IPS-18a (cell line): Measurements from ENCODE around the gene SEMA6A.

Source experiments
- H3K27ac ChIP-seq: one replicate; pipeline ENCODE4 v1.5.1; 2013; ENCODE audit warnings: low read length
- H3K27me3 ChIP-seq: one replicate; pipeline ENCODE4 v1.6.1; 2013; ENCODE audit warnings: mild to moderate bottlenecking, low read length; ENCODE audit not compliant: control insufficient read depth, insufficient read depth
- H3K36me3 ChIP-seq: one replicate; pipeline ENCODE4 v1.6.1; 2013; ENCODE audit warnings: low read depth, low read length; ENCODE audit not compliant: control insufficient read depth
- H3K4me1 ChIP-seq: one replicate; pipeline ENCODE4 v1.6.1; 2013; ENCODE audit warnings: low read depth, low read length; ENCODE audit not compliant: control insufficient read depth
- H3K4me3 ChIP-seq: one replicate; pipeline ENCODE4 v1.5.1; 2013; ENCODE audit warnings: low read length
- H3K9ac ChIP-seq: one replicate; pipeline ENCODE4 v1.6.1; 2013; ENCODE audit warnings: mild to moderate bottlenecking, low read length, moderate library complexity
- H3K9me3 ChIP-seq: one replicate; pipeline ENCODE4 v1.6.1; 2013; ENCODE audit warnings: low read depth, low read length; ENCODE audit not compliant: control insufficient read depth

Gene SEMA6A

GRCh38 chr5:116544531-116545241 is 29.9 kb downstream of the SEMA6A start:
- Histone ChIP-seq H3K27me3 (no peaks in the 10 kb centered on the region), H3K36me3 (peaks cover 8% of the 10 kb centered on the region), H3K9ac (no peak overlapping the region), H3K9me3 (peaks cover 3% of the 10 kb centered on the region), H3K4me1 (peaks cover 7% of the 10 kb centered on the region), H3K4me3 (no peak overlapping the region), H3K27ac (no peak overlapping the region)

GRCh38 chr5:116543501-116543900 is 31.1 kb downstream of the SEMA6A start:
- Histone ChIP-seq H3K4me1 (peaks cover 7% of the 10 kb centered on the region), H3K36me3 (peaks cover 8% of the 10 kb centered on the region), H3K27ac (no peak overlapping the region)

GRCh38 chr5:116542619-116543018 is 32.0 kb downstream of the SEMA6A start:
- Histone ChIP-seq H3K9me3 (peaks cover 3% of the 10 kb centered on the region), H3K36me3 (peaks cover 8% of the 10 kb centered on the region), H3K9ac (no peak overlapping the region), H3K4me3 (no peak overlapping the region), H3K27me3 (no peaks in the 10 kb centered on the region), H3K4me1 (peaks cover 7% of the 10 kb centered on the region), H3K27ac (no peak overlapping the region)

More at GRCh38 chr5:116543501-116543900, 31.1 kb downstream of the SEMA6A start:
- H3K9ac ChIP-seq = no peak overlapping the region
- no peaks in the 10 kb centered on the region for H3K27me3 ChIP-seq
- H3K4me3 ChIP-seq = no peak overlapping the region
- H3K9me3 ChIP-seq = peaks cover 3% of the 10 kb centered on the region

GRCh38 chr5:116539222-116539621 is 35.4 kb downstream of the SEMA6A start:
- Histone ChIP-seq H3K9ac (no peak overlapping the region), H3K9me3 (no peaks in the 10 kb centered on the region), H3K27ac (no peak overlapping the region), H3K27me3 (no peaks in the 10 kb centered on the region), H3K4me1 (peaks cover 40% of the 10 kb centered on the region), H3K36me3 (peaks cover 8% of the 10 kb centered on the region), H3K4me3 (no peak overlapping the region)

- Histone ChIP-seq H3K4me1 (peaks cover 58% of the 10 kb centered on the region), H3K27me3 (no peaks in the 10 kb centered on the region), H3K9ac (no peak overlapping the region), H3K27ac (no peak overlapping the region), H3K4me3 (no peak overlapping the region), H3K9me3 (no peaks in the 10 kb centered on the region), H3K36me3 (peaks cover 8% of the 10 kb centered on the region)
Measured at GRCh38 chr5:116536316-116537083, 38.1 kb downstream of the SEMA6A start.

- no peak overlapping the region for H3K4me3 ChIP-seq
- H3K36me3 ChIP-seq = no peaks in the 10 kb centered on the region
- H3K9me3 ChIP-seq = no peaks in the 10 kb centered on the region
- H3K27me3 ChIP-seq = no peaks in the 10 kb centered on the region
- H3K9ac ChIP-seq = no peak overlapping the region
- peaks cover 63% of the 10 kb centered on the region for H3K4me1 ChIP-seq
- H3K27ac ChIP-seq = no peak overlapping the region
Measured at GRCh38 chr5:116534964-116535651, 39.5 kb downstream of the SEMA6A start.

- Histone ChIP-seq H3K9ac (no peak overlapping the region), H3K27ac (no peak overlapping the region), H3K9me3 (no peaks in the 10 kb centered on the region), H3K4me1 (peaks cover 81% of the 10 kb centered on the region), H3K4me3 (no peak overlapping the region), H3K27me3 (no peaks in the 10 kb centered on the region), H3K36me3 (no peaks in the 10 kb centered on the region)
Measured at GRCh38 chr5:116532762-116533525, 41.7 kb downstream of the SEMA6A start.

GRCh38 chr5:116531635-116532034 is 43.0 kb downstream of the SEMA6A start:
- no peaks in the 10 kb centered on the region for H3K9me3 ChIP-seq
- H3K27ac ChIP-seq = no peak overlapping the region
- H3K4me1 ChIP-seq = peaks cover 84% of the 10 kb centered on the region
- no peaks in the 10 kb centered on the region for H3K27me3 ChIP-seq
- H3K9ac ChIP-seq = no peak overlapping the region
- no peaks in the 10 kb centered on the region for H3K36me3 ChIP-seq
- H3K4me3 ChIP-seq = no peak overlapping the region

GRCh38 chr5:116531117-116531516 is 43.5 kb downstream of the SEMA6A start:
- H3K9me3 ChIP-seq = no peaks in the 10 kb centered on the region
- no peak overlapping the region for H3K27ac ChIP-seq
- peaks cover 84% of the 10 kb centered on the region for H3K4me1 ChIP-seq
- no peaks in the 10 kb centered on the region for H3K27me3 ChIP-seq
- H3K9ac ChIP-seq = no peak overlapping the region
- no peaks in the 10 kb centered on the region for H3K36me3 ChIP-seq
- H3K4me3 ChIP-seq = no peak overlapping the region

GRCh38 chr5:116530276-116530675 is 44.3 kb downstream of the SEMA6A start:
- Histone ChIP-seq H3K4me3 (no peak overlapping the region), H3K36me3 (no peaks in the 10 kb centered on the region), H3K9me3 (no peaks in the 10 kb centered on the region), H3K4me1 (peaks cover 82% of the 10 kb centered on the region), H3K27ac (no peak overlapping the region), H3K9ac (no peak overlapping the region), H3K27me3 (no peaks in the 10 kb centered on the region)

- no peaks in the 10 kb centered on the region for H3K9me3 ChIP-seq
- H3K27ac ChIP-seq = no peak overlapping the region
- H3K9ac ChIP-seq = no peak overlapping the region
- no peaks in the 10 kb centered on the region for H3K27me3 ChIP-seq
- no peak overlapping the region for H3K4me3 ChIP-seq
- H3K4me1 ChIP-seq = peaks cover 79% of the 10 kb centered on the region
- H3K36me3 ChIP-seq = no peaks in the 10 kb centered on the region
Measured at GRCh38 chr5:116529615-116530014, 45.0 kb downstream of the SEMA6A start.
